GM08714 (cell line): Measurements from ENCODE around the gene MAP7D1.

Experiments
- H3K4me3 ChIP-seq: fragments of 200-500 bp; sonication (Bioruptor generic); 2 replicates; pipeline ENCODE4 v1.5.1; 2014; ENCODE audit warnings: mild to moderate bottlenecking, low read length, inconsistent platforms
- ZNF274 ChIP-seq: IDR thresholded peaks from 2 replicates; pipeline ENCODE4 v1.6.1; 2012; ENCODE audit warnings: mild to moderate bottlenecking, low read depth, low read length

Gene MAP7D1

GRCh38 chr1:36164361-36164760 lies 8.4 kb downstream of the MAP7D1 start:
- no peak overlapping the region for H3K4me3 ChIP-seq
- TF ChIP-seq ZNF274 = no peak

- no peak for TF ChIP-seq ZNF274
- H3K4me3 ChIP-seq = no peak overlapping the region
Measured at GRCh38 chr1:36165145-36165544, 9.2 kb downstream of the MAP7D1 start.

DNA sequence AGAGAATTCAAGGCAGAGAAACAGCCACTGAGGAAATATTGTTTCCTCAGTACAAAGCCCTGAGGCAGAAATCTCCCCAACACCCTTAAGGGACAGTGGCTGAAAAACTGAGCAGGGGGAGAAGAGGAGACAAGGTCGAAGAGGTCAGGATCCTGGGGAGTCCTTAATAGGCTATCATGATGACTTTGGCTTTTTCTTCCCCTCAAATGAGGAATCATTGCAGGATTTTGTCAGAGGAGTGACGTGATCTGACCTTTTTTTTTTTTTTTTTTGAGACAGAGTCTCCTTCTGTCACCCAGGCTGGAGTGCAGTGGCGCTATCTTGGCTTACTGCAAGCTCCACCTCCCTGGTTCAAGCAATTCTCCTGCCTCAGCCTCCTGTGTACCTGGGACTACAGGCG lies 10.2 kb downstream of the MAP7D1 start:
- no peak overlapping the region for H3K4me3 ChIP-seq
- no peak for TF ChIP-seq ZNF274

- TF ChIP-seq ZNF274 = no peak
- H3K4me3 ChIP-seq = no peak overlapping the region
Measured at GRCh38 chr1:36166938-36167905, 11.3 kb downstream of the MAP7D1 start.

DNA sequence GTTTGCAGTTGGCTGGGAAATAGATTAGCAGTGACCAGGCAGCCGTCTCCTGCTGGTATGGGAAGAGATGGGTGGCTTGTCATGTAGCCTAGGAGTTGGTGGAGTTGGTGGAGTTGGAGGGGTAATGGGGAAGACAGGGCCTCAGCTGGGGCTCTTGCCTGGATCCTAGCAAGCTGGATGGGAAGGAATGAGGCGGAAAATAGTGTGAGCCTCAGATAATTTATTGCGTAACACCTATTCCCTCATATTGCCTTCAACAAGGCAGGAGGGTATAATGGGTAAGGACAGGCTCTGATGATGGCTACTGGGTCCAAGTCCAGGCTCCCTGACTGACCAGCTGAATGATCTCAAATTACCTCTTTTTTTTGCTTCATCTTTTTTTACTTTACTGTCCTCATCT lies 12.6 kb downstream of the MAP7D1 start:
- TF ChIP-seq ZNF274 = no peak
- H3K4me3 ChIP-seq = no peak overlapping the region

- no peak overlapping the region for H3K4me3 ChIP-seq
- no peak for TF ChIP-seq ZNF274
Measured at GRCh38 chr1:36170643-36171412, 14.9 kb downstream of the MAP7D1 start.

DNA sequence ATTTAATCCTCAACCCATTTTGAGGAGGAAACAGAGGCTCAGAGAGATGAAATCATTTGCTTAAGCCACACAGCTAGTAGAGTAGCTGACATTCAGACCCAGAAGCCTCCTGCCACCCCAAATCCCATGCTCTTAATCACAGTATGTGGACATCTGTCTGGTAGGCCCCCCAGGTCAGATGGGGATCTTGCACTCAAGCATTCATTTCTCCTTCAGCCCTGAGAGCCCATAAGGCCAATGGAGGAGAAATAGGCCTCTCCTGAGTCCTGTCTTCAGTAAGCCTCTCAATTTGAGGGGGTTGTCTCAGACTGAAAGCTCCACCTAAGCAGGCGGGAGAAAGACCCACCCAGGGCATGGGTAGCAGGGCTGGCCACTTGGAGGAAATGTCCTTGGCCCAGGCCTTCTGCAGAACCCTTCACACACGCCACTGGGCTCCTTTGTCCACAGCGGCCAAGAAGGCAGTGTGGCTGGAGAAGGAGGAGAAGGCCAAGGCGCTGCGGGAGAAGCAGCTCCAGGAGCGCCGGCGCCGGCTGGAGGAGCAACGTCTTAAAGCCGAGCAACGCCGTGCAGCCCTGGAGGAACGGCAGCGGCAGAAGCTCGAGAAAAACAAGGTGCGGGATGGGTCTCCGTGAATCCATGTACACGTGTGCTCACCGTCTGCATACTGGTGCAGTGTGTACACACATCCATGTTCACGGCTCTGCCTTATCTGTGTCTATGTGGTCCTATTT lies 16.2 kb downstream of the MAP7D1 start:
- no peak for TF ChIP-seq ZNF274
- H3K4me3 ChIP-seq = no peak overlapping the region

DNA sequence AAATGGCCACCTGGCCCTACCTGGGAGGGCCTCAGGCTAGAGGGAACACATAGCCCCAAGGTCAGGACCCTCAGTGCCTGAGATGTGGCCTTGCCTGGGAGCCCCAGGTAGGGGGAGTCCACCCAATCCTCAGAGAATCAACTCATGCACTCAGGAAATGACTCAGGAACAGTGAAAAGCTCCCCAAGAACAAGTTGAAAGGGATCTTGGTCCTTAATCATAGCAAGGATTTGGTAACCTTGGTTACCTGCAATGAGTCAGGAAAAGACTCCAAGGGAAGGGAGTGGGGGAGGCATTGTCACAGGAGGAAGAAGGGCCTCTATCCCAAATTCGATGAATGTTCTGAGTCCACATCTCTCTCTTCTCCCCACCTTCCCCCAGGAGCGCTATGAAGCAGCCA lies 17.0 kb downstream of the MAP7D1 start:
- no peak for TF ChIP-seq ZNF274
- no peak overlapping the region for H3K4me3 ChIP-seq

DNA sequence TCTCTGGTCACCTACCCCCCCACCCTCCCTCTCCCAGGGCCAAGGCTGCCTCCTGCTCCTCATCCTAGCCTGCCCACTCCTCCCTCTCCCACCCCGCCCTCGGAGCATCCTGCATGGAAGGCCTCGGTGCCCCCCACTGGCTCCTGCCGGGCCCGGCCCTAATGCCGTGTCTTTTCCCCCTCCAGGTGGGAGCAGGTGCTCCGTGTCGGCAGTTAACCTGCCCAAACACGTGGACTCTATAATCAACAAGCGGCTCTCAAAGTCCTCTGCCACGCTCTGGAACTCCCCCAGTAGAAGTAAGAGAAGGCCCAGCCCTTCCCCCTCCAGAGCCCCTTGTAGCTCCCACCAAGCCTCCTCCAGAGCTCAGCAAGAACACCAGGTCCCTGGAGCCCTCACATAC lies 18.8 kb downstream of the MAP7D1 start:
- no peak for TF ChIP-seq ZNF274
- no peak overlapping the region for H3K4me3 ChIP-seq

DNA sequence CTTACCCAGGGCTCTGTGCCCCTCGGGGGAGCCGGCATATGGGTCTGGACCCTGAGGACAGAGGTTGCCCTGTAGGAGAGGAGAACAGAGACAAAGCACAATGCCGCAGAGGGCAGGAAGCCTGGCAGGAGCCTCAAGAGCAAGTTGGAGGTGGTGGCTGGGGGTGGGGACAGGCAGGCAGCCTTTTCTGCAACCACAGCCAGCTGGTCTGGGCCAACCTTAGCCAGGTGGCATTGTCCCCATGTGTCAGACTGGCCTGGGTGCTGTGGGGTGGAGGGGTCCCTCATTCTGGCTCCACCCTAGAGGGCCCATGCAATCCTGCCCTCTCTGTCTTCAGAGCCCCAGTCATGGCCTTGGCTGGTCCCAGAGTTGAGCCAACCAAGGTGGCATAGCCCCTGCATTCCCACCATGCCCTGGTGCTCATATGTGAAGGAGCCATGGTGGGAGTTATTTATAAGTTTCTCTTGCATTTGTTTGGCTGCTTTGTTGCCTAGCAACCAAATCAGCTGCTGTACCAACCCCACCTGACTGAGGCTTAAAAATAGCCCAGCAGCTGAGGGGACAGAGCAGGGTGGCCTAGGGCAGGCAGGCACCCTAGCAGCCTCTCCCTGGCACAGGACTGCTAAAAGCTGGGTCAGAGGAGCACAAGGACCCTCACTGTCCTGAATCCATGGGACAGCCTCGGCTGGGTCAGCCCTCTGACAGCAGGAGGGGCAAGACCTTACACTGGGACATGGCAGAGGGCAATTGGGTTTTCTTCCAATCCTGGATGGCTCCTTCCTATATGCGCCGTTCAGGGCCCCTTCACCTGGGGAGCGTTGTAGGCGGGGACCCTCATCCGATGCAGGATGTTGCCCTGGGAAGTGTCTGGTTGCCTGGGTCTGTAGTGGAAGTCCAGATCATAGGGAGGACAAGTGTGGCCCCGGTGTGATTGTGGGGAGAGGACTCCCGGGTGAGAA lies 19.5 kb downstream of the MAP7D1 start:
- TF ChIP-seq ZNF274 = no peak
- H3K4me3 ChIP-seq = no peak overlapping the region

- no peak for TF ChIP-seq ZNF274
- no peak overlapping the region for H3K4me3 ChIP-seq
Measured at GRCh38 chr1:36176106-36176949, 20.4 kb downstream of the MAP7D1 start.
